Mesothelial cell of epicardium (in vitro differentiated cells): ENCODE results near the gene DDX39B. TPM values are rescaled to one million over a fixed set of nuclear protein-coding genes. Genes with fewer than 3 reads are reported as not detected.

Source experiments
- DNase-seq, 2 experiments: peaks; one replicate each; pipeline ENCODE4 v3.0.0; 2021; ENCODE audit warnings: low spot score in 2 of 2; ENCODE audit not compliant: unreplicated experiment in 2 of 2
- H3K27ac Mint-ChIP-seq: 2 replicates; pipeline ENCODE4 v1.8.0; 2021; ENCODE audit warnings: mixed read lengths
- H3K27me3 Mint-ChIP-seq: 2 replicates; pipeline ENCODE4 v1.8.0; 2021; ENCODE audit warnings: low read depth, mixed read lengths
- H3K36me3 Mint-ChIP-seq: 2 replicates; pipeline ENCODE4 v1.8.0; 2021; ENCODE audit warnings: mixed read lengths
- H3K4me1 Mint-ChIP-seq: 2 replicates; pipeline ENCODE4 v1.8.0; 2021; ENCODE audit warnings: mixed read lengths
- H3K4me3 Mint-ChIP-seq: 2 replicates; pipeline ENCODE4 v1.8.0; 2021; ENCODE audit warnings: mild to moderate bottlenecking, moderate library complexity, mixed read lengths
- H3K9me3 Mint-ChIP-seq: 2 replicates; pipeline ENCODE4 v1.8.0; 2021; ENCODE audit warnings: mixed read lengths
- total RNA-seq: library from RNA; stranded (reverse); gene quantifications from 3 replicates; pipeline ENCODE4 v1.2.1, GENCODE V29; 2021
- TF ChIP-seq, protein P1 (sequence below): fragments of 200-600 bp; sonication (generic); IDR thresholded peaks from one replicate; pipeline ENCODE4 v1.5.0; 2021; ENCODE audit warnings: antibody characterized with exemption; ENCODE audit not compliant: unreplicated experiment

Gene DDX39B
- total RNA-seq, 1 donor from 2014 or later, result 649 TPM

DNA sequence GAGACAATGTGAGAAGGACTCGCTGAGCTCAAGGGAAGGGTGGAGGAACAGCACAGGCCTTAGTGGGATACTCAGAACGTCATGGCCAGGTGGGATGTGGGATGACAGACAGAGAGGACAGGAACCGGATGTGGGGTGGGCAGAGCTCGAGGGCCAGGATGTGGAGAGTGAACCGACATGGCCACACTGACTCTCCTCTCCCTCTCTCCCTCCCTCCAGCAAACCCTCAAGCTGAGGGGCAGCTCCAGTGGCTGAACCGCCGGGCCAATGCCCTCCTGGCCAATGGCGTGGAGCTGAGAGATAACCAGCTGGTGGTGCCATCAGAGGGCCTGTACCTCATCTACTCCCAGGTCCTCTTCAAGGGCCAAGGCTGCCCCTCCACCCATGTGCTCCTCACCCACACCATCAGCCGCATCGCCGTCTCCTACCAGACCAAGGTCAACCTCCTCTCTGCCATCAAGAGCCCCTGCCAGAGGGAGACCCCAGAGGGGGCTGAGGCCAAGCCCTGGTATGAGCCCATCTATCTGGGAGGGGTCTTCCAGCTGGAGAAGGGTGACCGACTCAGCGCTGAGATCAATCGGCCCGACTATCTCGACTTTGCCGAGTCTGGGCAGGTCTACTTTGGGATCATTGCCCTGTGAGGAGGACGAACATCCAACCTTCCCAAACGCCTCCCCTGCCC, 35.2 kb upstream of the DDX39B start:
- TF ChIP-seq, protein P1, sequence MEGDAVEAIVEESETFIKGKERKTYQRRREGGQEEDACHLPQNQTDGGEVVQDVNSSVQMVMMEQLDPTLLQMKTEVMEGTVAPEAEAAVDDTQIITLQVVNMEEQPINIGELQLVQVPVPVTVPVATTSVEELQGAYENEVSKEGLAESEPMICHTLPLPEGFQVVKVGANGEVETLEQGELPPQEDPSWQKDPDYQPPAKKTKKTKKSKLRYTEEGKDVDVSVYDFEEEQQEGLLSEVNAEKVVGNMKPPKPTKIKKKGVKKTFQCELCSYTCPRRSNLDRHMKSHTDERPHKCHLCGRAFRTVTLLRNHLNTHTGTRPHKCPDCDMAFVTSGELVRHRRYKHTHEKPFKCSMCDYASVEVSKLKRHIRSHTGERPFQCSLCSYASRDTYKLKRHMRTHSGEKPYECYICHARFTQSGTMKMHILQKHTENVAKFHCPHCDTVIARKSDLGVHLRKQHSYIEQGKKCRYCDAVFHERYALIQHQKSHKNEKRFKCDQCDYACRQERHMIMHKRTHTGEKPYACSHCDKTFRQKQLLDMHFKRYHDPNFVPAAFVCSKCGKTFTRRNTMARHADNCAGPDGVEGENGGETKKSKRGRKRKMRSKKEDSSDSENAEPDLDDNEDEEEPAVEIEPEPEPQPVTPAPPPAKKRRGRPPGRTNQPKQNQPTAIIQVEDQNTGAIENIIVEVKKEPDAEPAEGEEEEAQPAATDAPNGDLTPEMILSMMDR, result no peak
- Mint-ChIP-seq H3K27me3 (peaks cover 2% of the 10 kb centered on the region), H3K4me3 (no peak overlapping the region), H3K4me1 (peaks cover 16% of the 10 kb centered on the region), H3K36me3 (no peaks in the 10 kb centered on the region), H3K27ac (no peak overlapping the region), H3K9me3 (no peaks in the 10 kb centered on the region)
- DNase-seq, result no peak

DNA sequence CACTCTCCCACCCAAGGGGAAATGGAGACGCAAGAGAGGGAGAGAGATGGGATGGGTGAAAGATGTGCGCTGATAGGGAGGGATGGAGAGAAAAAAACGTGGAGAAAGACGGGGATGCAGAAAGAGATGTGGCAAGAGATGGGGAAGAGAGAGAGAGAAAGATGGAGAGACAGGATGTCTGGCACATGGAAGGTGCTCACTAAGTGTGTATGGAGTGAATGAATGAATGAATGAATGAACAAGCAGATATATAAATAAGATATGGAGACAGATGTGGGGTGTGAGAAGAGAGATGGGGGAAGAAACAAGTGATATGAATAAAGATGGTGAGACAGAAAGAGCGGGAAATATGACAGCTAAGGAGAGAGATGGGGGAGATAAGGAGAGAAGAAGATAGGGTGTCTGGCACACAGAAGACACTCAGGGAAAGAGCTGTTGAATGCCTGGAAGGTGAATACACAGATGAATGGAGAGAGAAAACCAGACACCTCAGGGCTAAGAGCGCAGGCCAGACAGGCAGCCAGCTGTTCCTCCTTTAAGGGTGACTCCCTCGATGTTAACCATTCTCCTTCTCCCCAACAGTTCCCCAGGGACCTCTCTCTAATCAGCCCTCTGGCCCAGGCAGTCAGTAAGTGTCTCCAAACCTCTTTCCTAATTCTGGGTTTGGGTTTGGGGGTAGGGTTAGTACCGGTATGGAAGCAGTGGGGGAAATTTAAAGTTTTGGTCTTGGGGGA, 34.3 kb upstream of the DDX39B start:
- Mint-ChIP-seq H3K9me3 (no peaks in the 10 kb centered on the region), H3K27me3 (no peaks in the 10 kb centered on the region), H3K36me3 (no peaks in the 10 kb centered on the region), H3K27ac (no peak overlapping the region), H3K4me1 (peaks cover 7% of the 10 kb centered on the region), H3K4me3 (no peak overlapping the region)
- TF ChIP-seq, protein P1, result no peak
- no peak for DNase-seq

DNA sequence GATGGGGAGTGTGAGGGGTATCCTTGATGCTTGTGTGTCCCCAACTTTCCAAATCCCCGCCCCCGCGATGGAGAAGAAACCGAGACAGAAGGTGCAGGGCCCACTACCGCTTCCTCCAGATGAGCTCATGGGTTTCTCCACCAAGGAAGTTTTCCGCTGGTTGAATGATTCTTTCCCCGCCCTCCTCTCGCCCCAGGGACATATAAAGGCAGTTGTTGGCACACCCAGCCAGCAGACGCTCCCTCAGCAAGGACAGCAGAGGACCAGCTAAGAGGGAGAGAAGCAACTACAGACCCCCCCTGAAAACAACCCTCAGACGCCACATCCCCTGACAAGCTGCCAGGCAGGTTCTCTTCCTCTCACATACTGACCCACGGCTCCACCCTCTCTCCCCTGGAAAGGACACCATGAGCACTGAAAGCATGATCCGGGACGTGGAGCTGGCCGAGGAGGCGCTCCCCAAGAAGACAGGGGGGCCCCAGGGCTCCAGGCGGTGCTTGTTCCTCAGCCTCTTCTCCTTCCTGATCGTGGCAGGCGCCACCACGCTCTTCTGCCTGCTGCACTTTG, 33.6 kb upstream of the DDX39B start, which contains the start of gene TNF:
Gene TNF (plus strand): TSS at position 231 of the 567 bp plus-strand sequence. CDS start 177 bp downstream, at position 408.
- no peak within 1 kb of the TSS for H3K27ac Mint-ChIP-seq
- no peaks in the 10 kb centered on the region for H3K36me3 Mint-ChIP-seq
- H3K27me3 Mint-ChIP-seq, result no peaks in the 10 kb centered on the region
- H3K4me3 Mint-ChIP-seq, result no peak within 1 kb of the TSS
- no peak for DNase-seq
- no peaks in the 10 kb centered on the region for H3K9me3 Mint-ChIP-seq
- H3K4me1 Mint-ChIP-seq, result peaks cover 5% of the 10 kb centered on the region
- TF ChIP-seq, protein P1, result no peak

DNA sequence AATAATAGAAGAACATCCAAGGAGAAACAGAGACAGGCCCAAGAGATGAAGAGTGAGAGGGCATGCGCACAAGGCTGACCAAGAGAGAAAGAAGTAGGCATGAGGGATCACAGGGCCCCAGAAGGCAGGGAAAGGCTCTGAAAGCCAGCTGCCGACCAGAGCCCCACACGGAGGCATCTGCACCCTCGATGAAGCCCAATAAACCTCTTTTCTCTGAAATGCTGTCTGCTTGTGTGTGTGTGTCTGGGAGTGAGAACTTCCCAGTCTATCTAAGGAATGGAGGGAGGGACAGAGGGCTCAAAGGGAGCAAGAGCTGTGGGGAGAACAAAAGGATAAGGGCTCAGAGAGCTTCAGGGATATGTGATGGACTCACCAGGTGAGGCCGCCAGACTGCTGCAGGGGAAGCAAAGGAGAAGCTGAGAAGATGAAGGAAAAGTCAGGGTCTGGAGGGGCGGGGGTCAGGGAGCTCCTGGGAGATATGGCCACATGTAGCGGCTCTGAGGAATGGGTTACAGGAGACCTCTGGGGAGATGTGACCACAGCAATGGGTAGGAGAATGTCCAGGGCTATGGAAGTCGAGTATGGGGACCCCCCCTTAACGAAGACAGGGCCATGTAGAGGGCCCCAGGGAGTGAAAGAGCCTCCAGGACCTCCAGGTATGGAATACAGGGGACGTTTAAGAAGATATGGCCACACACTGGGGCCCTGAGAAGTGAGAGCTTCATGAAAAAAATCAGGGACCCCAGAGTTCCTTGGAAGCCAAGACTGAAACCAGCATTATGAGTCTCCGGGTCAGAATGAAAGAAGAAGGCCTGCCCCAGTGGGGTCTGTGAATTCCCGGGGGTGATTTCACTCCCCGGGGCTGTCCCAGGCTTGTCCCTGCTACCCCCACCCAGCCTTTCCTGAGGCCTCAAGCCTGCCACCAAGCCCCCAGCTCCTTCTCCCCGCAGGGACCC, 32.6 kb upstream of the DDX39B start:
- Mint-ChIP-seq H3K4me1 (peaks cover 5% of the 10 kb centered on the region), H3K9me3 (no peaks in the 10 kb centered on the region), H3K27me3 (no peaks in the 10 kb centered on the region), H3K36me3 (no peaks in the 10 kb centered on the region), H3K27ac (no peak overlapping the region), H3K4me3 (no peak overlapping the region)
- TF ChIP-seq, protein P1, result no peak
- DNase-seq, result no peak
